Stimulated activated CD8-positive, alpha-beta memory T cell treated with anti-CD3 and anti-CD28 coated beads, Interleukin-4, amount 100 ng/mL, for 24 hours (primary cell): ENCODE results near the gene HOXC6.
"Not testable (repeated sequence)": the region's sequence is repeated elsewhere in the genome, so short reads cannot be mapped to it uniquely, and the experiment has no call there.

Experiments
- DNase-seq: peaks from one replicate; pipeline ENCODE4 v3.0.0-alpha.2; 2020; ENCODE audit warnings: low read depth

Gene HOXC6

GRCh38 chr12:54041097-54041690, 13.0 kb downstream of the HOXC6 start:
- no peak for DNase-seq

GRCh38 chr12:54042033-54042432, 13.8 kb downstream of the HOXC6 start:
- not testable (repeated sequence) for DNase-seq

- DNase-seq, result no peak
Observed at GRCh38 chr12:54042970-54043853, 15.0 kb downstream of the HOXC6 start.

- DNase-seq, result no peak
Observed at GRCh38 chr12:54044425-54045103, 16.3 kb downstream of the HOXC6 start.

- DNase-seq, result no peak
Observed at GRCh38 chr12:54045401-54045800, 17.2 kb downstream of the HOXC6 start.

- DNase-seq, result no peak
Observed at GRCh38 chr12:54045868-54046521, 17.8 kb downstream of the HOXC6 start.

GRCh38 chr12:54046809-54047159, 18.5 kb downstream of the HOXC6 start:
- no peak for DNase-seq

GRCh38 chr12:54047160-54047963, 19.1 kb downstream of the HOXC6 start:
- no peak for DNase-seq

- no peak for DNase-seq
Observed at GRCh38 chr12:54047964-54048303, 19.7 kb downstream of the HOXC6 start.

- no peak for DNase-seq
Observed at GRCh38 chr12:54048406-54049093, 20.3 kb downstream of the HOXC6 start.

- DNase-seq, result no peak
Observed at GRCh38 chr12:54049108-54049507, 20.9 kb downstream of the HOXC6 start.

GRCh38 chr12:54050482-54050810, 22.2 kb downstream of the HOXC6 start:
- no peak for DNase-seq

- no peak for DNase-seq
Observed at GRCh38 chr12:54051026-54051842, 23.0 kb downstream of the HOXC6 start.

GRCh38 chr12:54051874-54052437, 23.7 kb downstream of the HOXC6 start:
- DNase-seq, result no peak

- DNase-seq, result no peak
Observed at GRCh38 chr12:54052438-54053002, 24.3 kb downstream of the HOXC6 start.

GRCh38 chr12:54053003-54053750, 24.9 kb downstream of the HOXC6 start:
- no peak for DNase-seq

- DNase-seq, result no peak
Observed at GRCh38 chr12:54053751-54054741, 25.8 kb downstream of the HOXC6 start, which contains the start of gene HOXC4. Gene HOXC4 (plus strand): TSS chr12:54053835. CDS start chr12:54053923, 88 bp downstream.

GRCh38 chr12:54054742-54055194, 26.5 kb downstream of the HOXC6 start:
- DNase-seq, result no peak
